BJ (cell line): Measurements from ENCODE around the gene BHLHE40. TPM values are rescaled to one million over a fixed set of nuclear protein-coding genes. Genes with fewer than 3 reads are reported as not detected.

Source experiments
- CTCF ChIA-PET: fragments of 350-600 bp; formaldehyde crosslinking; extraction: SDS; loops from one replicate; lab custom pipeline; 2021; ENCODE audit warnings: antibody characterized with exemption, inconsistent platforms; lab: Yijun Ruan, JAX
- POLR2A ChIA-PET: fragments of 300-600 bp; sonication (Branson Sonifier 250); formaldehyde crosslinking; extraction: SDS; loops from one replicate; lab custom pipeline; 2021; ENCODE audit warnings: antibody characterized with exemption; lab: Charles Lee
- DNase-seq: peaks from one replicate; pipeline ENCODE4 v3.0.0-alpha.2; 2011; ENCODE audit warnings: low read depth
- H3K27me3 ChIP-seq: 2 replicates; pipeline ENCODE4 v1.6.0; 2011; ENCODE audit warnings: low read length; ENCODE audit not compliant: control insufficient read depth, insufficient read depth
- H3K36me3 ChIP-seq: 2 replicates; pipeline ENCODE4 v1.5.1; 2011; ENCODE audit warnings: low read length; ENCODE audit not compliant: control insufficient read depth, insufficient read depth
- H3K4me3 ChIP-seq: 2 replicates; pipeline ENCODE4 v1.5.1; 2011; ENCODE audit warnings: low read depth, mild to moderate bottlenecking, control low read depth, low read length
- CTCF ChIP-seq: IDR thresholded peaks from 2 replicates; pipeline ENCODE4 v1.5.1; 2011; ENCODE audit warnings: low read depth, mild to moderate bottlenecking, control low read depth, inconsistent platforms, low read length, moderate library complexity; ENCODE audit not compliant: insufficient read depth
- polyA minus RNA-seq: library from RNA; depleted of rRNA, polyadenylated mRNA; stranded (reverse); fragments of >200 nt; gene quantifications from 2 replicates; pipeline ENCODE4 v1.2.3, GENCODE V29; 2011; rRNA and poly(A)+ RNA removed
- polyA plus RNA-seq: library from polyadenylated mRNA; depleted of rRNA; stranded (reverse); fragments of >200 nt; gene quantifications from 2 replicates; pipeline ENCODE4 v1.2.3, GENCODE V29; 2011; rRNA removed

Gene BHLHE40
- polyA plus RNA-seq (15.0 and 18.8 TPM in 2 replicates), polyA minus RNA-seq (26.1 and 27.5 TPM in 2 replicates)

- Histone ChIP-seq H3K4me3 (peak within 1 kb of the TSS; percentile 72), H3K36me3 (peaks cover 8% of the 10 kb centered on the region), H3K27me3 (no peaks in the 10 kb centered on the region)
- ChIA-PET POLR2A (interaction anchor here (0.6 to 1.4 kb wide), 2 partner anchors 16 to 140 kb away, joined by 3 read pairs; no protein-coding TSS in a partner anchor), CTCF (interaction anchor here (0.5 to 13.6 kb wide), 23 partner anchors 15 to 423 kb away, joined by 3 to 121 read pairs (median 6); no protein-coding TSS in a partner anchor)
- no peak for DNase-seq
- TF ChIP-seq CTCF: no peak
Measured at GRCh38 chr3:4979428-4980228, at the start of gene BHLHE40. BHLHE40 (plus strand) TSS chr3:4979437; CDS start chr3:4979719, 282 bp downstream.

GRCh38 chr3:4930501-4930900, 48.7 kb upstream of the BHLHE40 start:
- H3K4me3 ChIP-seq: no peak overlapping the region
- no peaks in the 10 kb centered on the region for H3K36me3 ChIP-seq
- H3K27me3 ChIP-seq: no peaks in the 10 kb centered on the region
- DNase-seq: no peak
- ChIA-PET CTCF (no interaction called here), POLR2A (no interaction called here)
- no peak for TF ChIP-seq CTCF

- H3K36me3 ChIP-seq: no peaks in the 10 kb centered on the region
- no peaks in the 10 kb centered on the region for H3K27me3 ChIP-seq
- no peak for DNase-seq
- no peak overlapping the region for H3K4me3 ChIP-seq
- ChIA-PET CTCF (no interaction called here), POLR2A (no interaction called here)
- TF ChIP-seq CTCF: no peak
Measured at GRCh38 chr3:4934050-4934449, 45.2 kb upstream of the BHLHE40 start.

GRCh38 chr3:4935347-4935746, 43.9 kb upstream of the BHLHE40 start:
- no peak for TF ChIP-seq CTCF
- ChIA-PET POLR2A (no interaction called here), CTCF (interaction anchor here (1.3 kb wide), 1 partner anchor 14 kb away, joined by 3 read pairs; no protein-coding TSS in a partner anchor)
- no peak overlapping the region for H3K4me3 ChIP-seq
- no peaks in the 10 kb centered on the region for H3K27me3 ChIP-seq
- DNase-seq: no peak
- H3K36me3 ChIP-seq: no peaks in the 10 kb centered on the region

- no peak overlapping the region for H3K4me3 ChIP-seq
- POLR2A ChIA-PET: no interaction called here
- no peak for TF ChIP-seq CTCF
- no peaks in the 10 kb centered on the region for H3K36me3 ChIP-seq
- DNase-seq: no peak
- H3K27me3 ChIP-seq: no peaks in the 10 kb centered on the region
- CTCF ChIA-PET: no interaction called here
Measured at GRCh38 chr3:4936982-4937614, 42.1 kb upstream of the BHLHE40 start.
